Fibroblast of pulmonary artery (primary cell): Measurements from ENCODE around the gene RAB39A.

Experiments used
- DNase-seq: peaks from one replicate; pipeline ENCODE4 v3.0.0-alpha.2; 2010; ENCODE audit warnings: low read depth
- H3K4me3 ChIP-seq: replicated peaks from 2 replicates; pipeline ENCODE4 v1.5.1; 2011; ENCODE audit warnings: low read depth, mild to moderate bottlenecking, control low read depth, low read length, moderate library complexity
- TF ChIP-seq, protein P1 (sequence below): IDR thresholded peaks from 2 replicates; pipeline ENCODE4 v1.5.1; 2011; ENCODE audit warnings: mild to moderate bottlenecking, control low read depth, low read length, inconsistent platforms; ENCODE audit errors: missing control alignments

Gene RAB39A

DNA sequence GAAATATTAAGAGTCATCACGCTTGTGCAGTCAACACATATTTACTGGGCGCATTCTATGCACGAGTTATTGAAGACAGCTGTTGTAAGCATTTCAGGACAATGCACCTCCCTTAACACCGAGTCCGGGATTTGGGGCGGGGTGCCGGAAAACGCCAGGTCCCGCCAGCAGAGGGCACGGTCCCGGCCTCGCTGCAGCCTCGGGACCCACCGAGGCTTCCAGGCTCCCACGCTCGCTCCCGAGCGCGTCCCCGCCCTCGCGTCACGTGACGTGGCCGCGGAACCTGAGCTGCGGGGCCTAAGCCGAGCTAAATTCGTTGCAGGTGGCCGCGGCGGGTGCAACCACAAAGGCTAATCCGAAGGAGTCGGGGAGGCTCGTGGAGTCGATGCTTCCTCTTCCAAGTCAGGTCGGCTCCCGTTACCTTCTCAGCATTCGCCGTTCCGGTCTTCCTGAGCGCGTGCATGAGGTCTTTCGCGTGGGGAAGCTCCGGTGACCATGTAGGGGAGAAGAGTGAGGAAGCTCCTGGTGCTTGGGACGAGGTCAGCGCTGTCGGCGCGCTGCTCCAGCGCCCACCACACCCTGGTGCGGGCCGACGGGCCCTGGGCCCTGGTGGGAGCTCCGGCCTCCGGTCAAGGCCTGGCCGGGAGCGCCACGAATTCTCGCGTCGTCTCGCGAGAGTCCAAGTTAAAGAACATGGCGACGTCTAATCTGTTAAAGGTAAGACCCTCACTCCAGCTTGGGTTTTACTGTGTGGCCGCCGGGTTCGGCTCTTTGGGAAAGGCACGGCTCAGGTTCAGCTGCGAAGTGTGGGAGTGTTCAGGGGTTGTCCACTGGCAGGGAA is 80.6 kb downstream of the RAB39A start, which contains the start of gene CUL5:
CUL5 (plus strand) TSS at position 243 of the 841 bp plus-strand sequence; CDS start at position 694, 451 bp downstream.
- peak; percentile 95 for DNase-seq
- TF ChIP-seq, protein P1, sequence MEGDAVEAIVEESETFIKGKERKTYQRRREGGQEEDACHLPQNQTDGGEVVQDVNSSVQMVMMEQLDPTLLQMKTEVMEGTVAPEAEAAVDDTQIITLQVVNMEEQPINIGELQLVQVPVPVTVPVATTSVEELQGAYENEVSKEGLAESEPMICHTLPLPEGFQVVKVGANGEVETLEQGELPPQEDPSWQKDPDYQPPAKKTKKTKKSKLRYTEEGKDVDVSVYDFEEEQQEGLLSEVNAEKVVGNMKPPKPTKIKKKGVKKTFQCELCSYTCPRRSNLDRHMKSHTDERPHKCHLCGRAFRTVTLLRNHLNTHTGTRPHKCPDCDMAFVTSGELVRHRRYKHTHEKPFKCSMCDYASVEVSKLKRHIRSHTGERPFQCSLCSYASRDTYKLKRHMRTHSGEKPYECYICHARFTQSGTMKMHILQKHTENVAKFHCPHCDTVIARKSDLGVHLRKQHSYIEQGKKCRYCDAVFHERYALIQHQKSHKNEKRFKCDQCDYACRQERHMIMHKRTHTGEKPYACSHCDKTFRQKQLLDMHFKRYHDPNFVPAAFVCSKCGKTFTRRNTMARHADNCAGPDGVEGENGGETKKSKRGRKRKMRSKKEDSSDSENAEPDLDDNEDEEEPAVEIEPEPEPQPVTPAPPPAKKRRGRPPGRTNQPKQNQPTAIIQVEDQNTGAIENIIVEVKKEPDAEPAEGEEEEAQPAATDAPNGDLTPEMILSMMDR: peak; percentile 74
- peak within 1 kb of the TSS; percentile 95 for H3K4me3 ChIP-seq

DNA sequence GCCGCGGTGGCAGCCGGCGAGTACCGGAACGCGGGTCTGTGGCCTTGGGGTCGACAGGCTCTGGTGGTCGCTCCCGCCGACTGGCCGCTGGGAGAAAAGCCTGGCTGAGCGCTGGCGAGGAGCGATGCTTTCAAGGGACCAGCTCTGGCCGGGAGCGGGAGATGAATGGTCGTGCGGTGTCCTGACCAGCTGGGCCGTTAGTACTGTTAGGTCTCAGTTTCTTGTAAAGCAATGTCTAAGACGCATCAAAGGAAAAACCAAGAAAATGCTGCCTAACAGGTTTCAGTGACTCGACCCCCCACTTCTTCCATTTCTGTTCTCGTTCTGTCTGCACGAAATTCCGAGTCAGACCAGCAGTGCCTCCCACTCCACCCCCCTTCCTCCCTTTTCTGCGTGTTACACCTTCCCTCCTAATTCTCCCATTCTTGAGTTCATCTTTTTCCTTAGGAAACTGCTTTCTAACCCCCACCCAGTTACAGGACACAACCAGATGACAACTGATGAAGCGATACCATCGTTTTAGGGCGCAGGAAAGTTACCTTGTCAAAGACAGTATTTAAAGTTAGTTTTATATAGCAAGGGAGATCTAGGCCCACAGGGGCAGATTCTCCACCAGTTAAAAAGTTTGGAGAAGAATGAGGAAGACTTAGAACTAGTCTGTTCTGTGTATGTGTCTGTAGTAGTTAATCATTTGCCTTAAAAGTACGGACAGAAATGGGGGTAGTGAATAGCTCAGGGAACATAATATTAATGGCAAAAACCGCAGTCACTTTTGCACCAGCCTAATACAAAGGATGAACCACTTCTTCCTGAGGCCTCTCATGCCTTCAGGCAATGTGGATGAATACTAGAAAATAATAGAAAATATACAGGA is 81.5 kb downstream of the RAB39A start:
- DNase-seq: peak; percentile 13
- peak overlapping the region; percentile 95 for H3K4me3 ChIP-seq

DNA sequence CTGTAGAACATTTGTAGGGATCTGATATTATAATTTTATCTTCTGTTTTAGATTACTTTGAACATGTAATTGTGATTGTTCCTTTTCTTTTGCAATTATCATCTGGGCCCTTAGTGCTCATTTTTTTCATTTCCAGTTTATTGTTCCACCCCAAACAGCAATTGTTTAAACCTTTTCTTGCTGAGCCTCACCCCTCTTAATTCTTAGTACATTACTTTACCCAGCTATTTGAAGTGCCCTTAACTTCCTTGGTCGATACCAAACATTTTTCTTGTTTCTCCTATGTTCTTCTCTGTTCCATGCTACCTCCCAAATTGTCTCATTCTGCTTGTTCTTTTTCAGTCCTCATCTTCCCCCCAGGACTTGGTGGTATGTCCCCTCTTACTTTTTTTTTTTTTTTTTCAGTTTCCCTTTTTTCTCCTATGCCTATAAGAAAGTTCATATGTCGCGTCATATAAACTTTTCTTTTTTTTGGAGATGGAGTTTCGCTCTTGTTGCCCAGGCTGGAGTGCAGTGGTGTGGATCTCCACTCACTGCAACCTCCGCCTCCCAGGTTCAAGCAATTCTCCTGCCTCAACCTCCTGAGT is 84.0 kb downstream of the RAB39A start:
- TF ChIP-seq, protein P1: no peak
- no peak for DNase-seq
- H3K4me3 ChIP-seq: no peak overlapping the region

More for the DNA sequence above, 81.5 kb downstream of the RAB39A start:
- TF ChIP-seq, protein P1: no peak
